RWPE2 (cell line): ENCODE results near the gene THSD7A.
"Not testable (repeated sequence)": the region's sequence is repeated elsewhere in the genome, so short reads cannot be mapped to it uniquely, and the experiment has no call there.

Source experiments
- ATAC-seq: fragments of 200-7000 bp; cut with Tn5 transposase; 3 replicates; pipeline ENCODE4 v1.9.1; 2021; ENCODE audit warnings: low read depth
- DNase-seq: peaks from one replicate; pipeline ENCODE4 v3.0.0-alpha.2; 2020; ENCODE audit warnings: low spot score
- H3K27ac ChIP-seq: fragments of 450-650 bp; 2 replicates; pipeline ENCODE4 v1.5.1; 2017; ENCODE audit warnings: mild to moderate bottlenecking; ENCODE audit not compliant: poor library complexity, severe bottlenecking
- H3K27me3 ChIP-seq: fragments of 250-450 bp; sonication (Bioruptor Pico); 2 replicates; pipeline ENCODE4 v1.5.1; 2021; ENCODE audit warnings: mild to moderate bottlenecking, moderate library complexity; ENCODE audit not compliant: insufficient read depth, poor library complexity, severe bottlenecking
- H3K36me3 ChIP-seq: fragments of 250-450 bp; sonication (Bioruptor Pico); 2 replicates; pipeline ENCODE4 v1.5.1; 2020; ENCODE audit warnings: low read depth, mild to moderate bottlenecking, moderate library complexity
- H3K4me1 ChIP-seq: fragments of 250-450 bp; sonication (Bioruptor Pico); 2 replicates; pipeline ENCODE4 v1.5.1; 2021; ENCODE audit warnings: mild to moderate bottlenecking, moderate library complexity; ENCODE audit not compliant: insufficient read depth, poor library complexity, severe bottlenecking
- H3K4me3 ChIP-seq: fragments of 250-450 bp; sonication (Bioruptor Pico); 2 replicates; pipeline ENCODE4 v1.5.1; 2021; ENCODE audit warnings: mild to moderate bottlenecking, moderate library complexity; ENCODE audit not compliant: severe bottlenecking
- H3K9me3 ChIP-seq: fragments of 250-450 bp; sonication (Bioruptor Pico); 2 replicates; pipeline ENCODE4 v1.5.1; 2021; ENCODE audit warnings: mild to moderate bottlenecking, moderate library complexity; ENCODE audit not compliant: severe bottlenecking
- TF ChIP-seq, protein P1 (sequence below): fragments of 450-650 bp; IDR thresholded peaks from one replicate; pipeline ENCODE4 v1.5.1; 2017; ENCODE audit warnings: mild to moderate bottlenecking, moderate library complexity; ENCODE audit not compliant: poor library complexity, severe bottlenecking

THSD7A gene

GRCh38 chr7:11449316-11449715 lies 382.7 kb downstream of the THSD7A start:
- H3K4me1 ChIP-seq, result no peaks in the 10 kb centered on the region
- ATAC-seq (no peak), DNase-seq (no peak)
- TF ChIP-seq, protein P1, sequence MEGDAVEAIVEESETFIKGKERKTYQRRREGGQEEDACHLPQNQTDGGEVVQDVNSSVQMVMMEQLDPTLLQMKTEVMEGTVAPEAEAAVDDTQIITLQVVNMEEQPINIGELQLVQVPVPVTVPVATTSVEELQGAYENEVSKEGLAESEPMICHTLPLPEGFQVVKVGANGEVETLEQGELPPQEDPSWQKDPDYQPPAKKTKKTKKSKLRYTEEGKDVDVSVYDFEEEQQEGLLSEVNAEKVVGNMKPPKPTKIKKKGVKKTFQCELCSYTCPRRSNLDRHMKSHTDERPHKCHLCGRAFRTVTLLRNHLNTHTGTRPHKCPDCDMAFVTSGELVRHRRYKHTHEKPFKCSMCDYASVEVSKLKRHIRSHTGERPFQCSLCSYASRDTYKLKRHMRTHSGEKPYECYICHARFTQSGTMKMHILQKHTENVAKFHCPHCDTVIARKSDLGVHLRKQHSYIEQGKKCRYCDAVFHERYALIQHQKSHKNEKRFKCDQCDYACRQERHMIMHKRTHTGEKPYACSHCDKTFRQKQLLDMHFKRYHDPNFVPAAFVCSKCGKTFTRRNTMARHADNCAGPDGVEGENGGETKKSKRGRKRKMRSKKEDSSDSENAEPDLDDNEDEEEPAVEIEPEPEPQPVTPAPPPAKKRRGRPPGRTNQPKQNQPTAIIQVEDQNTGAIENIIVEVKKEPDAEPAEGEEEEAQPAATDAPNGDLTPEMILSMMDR, result no peak
- no peaks in the 10 kb centered on the region for H3K36me3 ChIP-seq
- H3K27me3 ChIP-seq, result no peaks in the 10 kb centered on the region
- no peaks in the 10 kb centered on the region for H3K9me3 ChIP-seq
- H3K27ac ChIP-seq, result no peak overlapping the region
- H3K4me3 ChIP-seq, result no peak overlapping the region

DNA sequence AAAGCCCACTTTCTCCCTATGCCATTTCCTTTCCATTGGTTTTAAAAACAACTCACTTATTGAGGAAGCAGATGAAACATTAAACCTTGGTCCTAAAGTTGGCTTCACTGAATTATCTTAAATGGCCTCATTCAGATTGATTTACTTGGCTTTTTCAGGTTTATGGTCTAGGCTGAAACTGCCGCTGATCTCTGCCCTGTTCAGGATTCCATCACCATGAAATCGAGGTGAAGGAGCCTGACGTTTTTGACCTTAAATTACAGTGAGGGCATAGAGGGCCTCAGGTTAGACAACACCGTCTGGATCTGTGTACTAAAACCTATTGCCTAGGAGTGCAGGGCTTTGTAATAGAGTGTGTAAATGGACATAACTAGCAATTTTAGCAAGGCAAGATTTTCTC lies 383.7 kb downstream of the THSD7A start:
- Histone ChIP-seq H3K9me3 (no peaks in the 10 kb centered on the region), H3K27ac (no peak overlapping the region), H3K36me3 (no peaks in the 10 kb centered on the region), H3K27me3 (no peaks in the 10 kb centered on the region), H3K4me3 (no peak overlapping the region), H3K4me1 (no peaks in the 10 kb centered on the region)
- DNase-seq (no peak), ATAC-seq (no peak)
- TF ChIP-seq, protein P1, result no peak

- no peak for ATAC-seq
- DNase-seq, result no peak
- H3K36me3 ChIP-seq, result no peaks in the 10 kb centered on the region
- no peaks in the 10 kb centered on the region for H3K27me3 ChIP-seq
- H3K4me1 ChIP-seq, result no peaks in the 10 kb centered on the region
- no peaks in the 10 kb centered on the region for H3K9me3 ChIP-seq
- H3K27ac ChIP-seq, result no peak overlapping the region
- H3K4me3 ChIP-seq, result no peak overlapping the region
- TF ChIP-seq, protein P1, result no peak
Measured at GRCh38 chr7:11447106-11447505, 384.9 kb downstream of the THSD7A start.

DNA sequence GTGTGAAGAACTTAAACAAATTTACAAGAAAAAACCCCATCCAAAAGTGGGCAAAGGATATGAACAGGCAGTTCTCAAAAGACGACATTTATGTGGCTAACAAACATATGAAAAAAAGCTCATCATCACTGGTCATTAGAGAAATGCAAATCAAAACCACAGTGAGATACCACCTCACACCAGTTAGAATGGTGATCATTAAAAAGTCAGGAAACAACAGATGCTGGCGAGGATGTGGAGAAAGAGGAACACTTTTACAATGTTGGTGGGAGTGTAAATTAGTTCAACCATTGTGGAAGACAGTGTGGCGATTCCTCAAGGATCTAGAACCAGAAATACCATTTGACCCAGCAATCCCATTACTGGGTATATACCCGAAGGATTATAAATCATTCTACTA lies 388.1 kb downstream of the THSD7A start:
- ATAC-seq, H3K4me3 ChIP-seq, H3K27me3 ChIP-seq, H3K36me3 ChIP-seq, DNase-seq, H3K4me1 ChIP-seq, H3K9me3 ChIP-seq, H3K27ac ChIP-seq: not testable (repeated sequence)

GRCh38 chr7:11437994-11438393 lies 394.0 kb downstream of the THSD7A start:
- peaks cover 3% of the 10 kb centered on the region for H3K27me3 ChIP-seq
- ATAC-seq, result no peak
- TF ChIP-seq, protein P1, result no peak
- H3K9me3 ChIP-seq, result no peaks in the 10 kb centered on the region
- no peak overlapping the region for H3K4me3 ChIP-seq
- no peak overlapping the region for H3K27ac ChIP-seq
- H3K36me3 ChIP-seq, result no peaks in the 10 kb centered on the region
- no peak for DNase-seq
- H3K4me1 ChIP-seq, result no peaks in the 10 kb centered on the region
